ENCODE data around the gene MPHOSPH9.

MPHOSPH9 gene

GRCh38 chr12:123153906-123154305 is 79.0 kb downstream of the MPHOSPH9 start:
- TF ChIP-seq POLR2AphosphoS5 (IDR thresholded peaks at IDR 0.05; ENCODE audit: low read depth, low read length) (no peak), SIN3A (IDR thresholded peaks at IDR 0.05; ENCODE audit: borderline replicate concordance, insufficient read depth, low read length) (no peak), FOXP2 (optimal IDR thresholded peaks at IDR 0.05; ENCODE audit: borderline replicate concordance, extremely low read depth, extremely low read length, insufficient read depth) (no peak), TAF1 (IDR thresholded peaks at IDR 0.05; ENCODE audit: borderline replicate concordance, insufficient read depth, low read length) (no peak)
- TF ChIP-seq, protein P1, sequence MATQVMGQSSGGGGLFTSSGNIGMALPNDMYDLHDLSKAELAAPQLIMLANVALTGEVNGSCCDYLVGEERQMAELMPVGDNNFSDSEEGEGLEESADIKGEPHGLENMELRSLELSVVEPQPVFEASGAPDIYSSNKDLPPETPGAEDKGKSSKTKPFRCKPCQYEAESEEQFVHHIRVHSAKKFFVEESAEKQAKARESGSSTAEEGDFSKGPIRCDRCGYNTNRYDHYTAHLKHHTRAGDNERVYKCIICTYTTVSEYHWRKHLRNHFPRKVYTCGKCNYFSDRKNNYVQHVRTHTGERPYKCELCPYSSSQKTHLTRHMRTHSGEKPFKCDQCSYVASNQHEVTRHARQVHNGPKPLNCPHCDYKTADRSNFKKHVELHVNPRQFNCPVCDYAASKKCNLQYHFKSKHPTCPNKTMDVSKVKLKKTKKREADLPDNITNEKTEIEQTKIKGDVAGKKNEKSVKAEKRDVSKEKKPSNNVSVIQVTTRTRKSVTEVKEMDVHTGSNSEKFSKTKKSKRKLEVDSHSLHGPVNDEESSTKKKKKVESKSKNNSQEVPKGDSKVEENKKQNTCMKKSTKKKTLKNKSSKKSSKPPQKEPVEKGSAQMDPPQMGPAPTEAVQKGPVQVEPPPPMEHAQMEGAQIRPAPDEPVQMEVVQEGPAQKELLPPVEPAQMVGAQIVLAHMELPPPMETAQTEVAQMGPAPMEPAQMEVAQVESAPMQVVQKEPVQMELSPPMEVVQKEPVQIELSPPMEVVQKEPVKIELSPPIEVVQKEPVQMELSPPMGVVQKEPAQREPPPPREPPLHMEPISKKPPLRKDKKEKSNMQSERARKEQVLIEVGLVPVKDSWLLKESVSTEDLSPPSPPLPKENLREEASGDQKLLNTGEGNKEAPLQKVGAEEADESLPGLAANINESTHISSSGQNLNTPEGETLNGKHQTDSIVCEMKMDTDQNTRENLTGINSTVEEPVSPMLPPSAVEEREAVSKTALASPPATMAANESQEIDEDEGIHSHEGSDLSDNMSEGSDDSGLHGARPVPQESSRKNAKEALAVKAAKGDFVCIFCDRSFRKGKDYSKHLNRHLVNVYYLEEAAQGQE (IDR thresholded peaks at IDR 0.05; ENCODE audit: insufficient read depth in 1 of 2, low read depth in 2 of 2, low read length in 2 of 2): no peak

- no peak for TF ChIP-seq TAF1 (IDR thresholded peaks at IDR 0.05; ENCODE audit: borderline replicate concordance, insufficient read depth, low read length)
- no peak for TF ChIP-seq FOXP2 (optimal IDR thresholded peaks at IDR 0.05; ENCODE audit: borderline replicate concordance, extremely low read depth, extremely low read length, insufficient read depth)
- TF ChIP-seq, protein P1 (IDR thresholded peaks at IDR 0.05; ENCODE audit: insufficient read depth in 1 of 2, low read depth in 2 of 2, low read length in 2 of 2): no peak
- no peak for TF ChIP-seq POLR2AphosphoS5 (IDR thresholded peaks at IDR 0.05; ENCODE audit: low read depth, low read length)
- no peak for TF ChIP-seq SIN3A (IDR thresholded peaks at IDR 0.05; ENCODE audit: borderline replicate concordance, insufficient read depth, low read length)
Observed at GRCh38 chr12:123152833-123153232, 80.1 kb downstream of the MPHOSPH9 start.

DNA sequence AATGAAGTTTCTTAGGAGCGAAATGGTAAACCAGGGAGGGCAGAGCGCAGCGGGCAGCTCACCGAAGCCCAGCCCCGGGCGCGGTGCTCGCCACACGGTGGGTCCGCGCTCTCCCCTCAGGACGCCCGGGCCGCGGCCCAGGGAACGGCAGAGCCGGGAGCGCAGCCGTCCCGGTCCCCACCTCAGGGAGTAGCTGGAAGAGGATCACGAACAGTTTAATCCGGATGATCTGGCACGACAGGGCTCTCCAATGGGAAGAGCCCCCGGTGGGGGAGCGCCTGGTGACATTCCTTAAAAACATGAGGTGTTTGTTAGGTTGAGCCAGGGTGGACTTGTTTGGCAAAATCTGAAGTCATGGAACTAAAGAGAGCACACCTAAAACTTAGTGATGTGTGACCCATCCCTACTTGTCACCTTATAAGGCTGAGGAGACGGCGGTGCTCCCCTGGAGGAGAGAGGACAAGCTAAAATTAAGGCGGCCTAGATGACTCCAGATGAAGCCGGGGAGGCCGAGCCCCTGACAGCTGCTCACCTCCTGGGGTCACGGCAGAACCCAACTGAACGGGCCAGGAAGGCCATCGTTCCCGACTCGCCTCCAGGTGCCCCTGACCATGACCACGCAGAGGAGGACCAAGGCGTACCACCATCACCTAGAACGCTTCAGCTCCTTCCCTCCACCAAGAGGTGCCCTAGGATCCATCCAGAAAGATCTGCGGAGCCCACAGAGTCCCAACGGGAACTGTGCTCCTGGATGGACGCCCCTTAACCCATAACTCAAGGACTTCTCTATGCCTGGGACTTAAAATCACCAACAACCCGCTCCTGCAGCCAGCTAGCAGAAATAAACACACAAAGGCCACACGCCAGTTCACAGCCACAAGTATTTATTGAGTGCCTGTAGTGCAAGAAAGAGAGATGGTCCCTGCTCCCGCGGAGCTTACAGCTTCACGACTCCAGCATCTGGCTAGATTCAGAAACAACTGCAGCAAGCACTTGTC is 81.2 kb downstream of the MPHOSPH9 start:
- TF ChIP-seq POLR2AphosphoS5 (IDR thresholded peaks at IDR 0.05; ENCODE audit: low read depth, low read length): no peak; the same call in 1 of the 2 replicates
- no peak for TF ChIP-seq FOXP2 (optimal IDR thresholded peaks at IDR 0.05; ENCODE audit: borderline replicate concordance, extremely low read depth, extremely low read length, insufficient read depth)
- TF ChIP-seq TAF1 (IDR thresholded peaks at IDR 0.05; ENCODE audit: borderline replicate concordance, insufficient read depth, low read length): no peak
- TF ChIP-seq, protein P1 (IDR thresholded peaks at IDR 0.05; ENCODE audit: insufficient read depth in 1 of 2, low read depth in 2 of 2, low read length in 2 of 2): no peak
- no peak for TF ChIP-seq SIN3A (IDR thresholded peaks at IDR 0.05; ENCODE audit: borderline replicate concordance, insufficient read depth, low read length)

DNA sequence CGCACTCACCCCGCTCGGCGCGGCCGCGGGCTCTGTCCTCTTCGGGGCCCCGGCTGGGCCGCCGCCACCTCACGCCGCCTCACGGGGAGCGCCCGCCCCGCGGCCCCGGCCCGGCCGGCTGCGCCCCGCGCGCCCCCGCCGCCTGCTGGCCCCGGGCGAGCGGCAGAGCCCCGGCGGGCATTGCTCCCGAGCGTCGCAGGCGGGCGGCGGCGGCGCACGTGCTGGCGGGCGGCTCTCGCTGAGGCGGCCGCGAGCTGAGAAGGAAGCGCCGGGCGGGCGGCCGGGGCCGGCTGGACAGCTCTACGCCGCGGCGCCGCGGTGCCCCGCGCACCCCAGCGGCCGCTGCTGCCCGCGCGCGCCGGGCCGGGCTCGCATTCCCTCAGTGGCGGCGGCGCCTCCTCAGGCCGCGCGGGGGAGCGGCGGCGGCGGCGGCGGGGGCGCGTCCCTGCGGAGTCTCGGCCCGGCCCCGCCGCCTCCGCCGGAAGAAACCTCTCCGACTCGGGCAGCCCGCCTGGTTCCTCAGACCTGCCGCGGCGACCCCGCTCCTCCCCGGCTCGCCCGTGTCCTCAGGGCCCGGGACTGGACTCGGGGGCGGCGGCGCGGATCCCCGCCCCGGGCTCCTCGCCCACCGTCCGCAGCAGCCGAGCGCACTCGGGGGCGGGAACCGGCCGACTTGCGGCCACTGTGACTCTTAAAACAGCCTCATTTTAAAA is 82.0 kb downstream of the MPHOSPH9 start, which contains the start of gene PITPNM2:
Gene PITPNM2 (minus strand): TSS at position 347 of the 713 bp plus-strand sequence. CDS start 116,500 bp downstream, outside the sequence.
- TF ChIP-seq TAF1 (IDR thresholded peaks at IDR 0.05; ENCODE audit: borderline replicate concordance, insufficient read depth, low read length) (no peak), FOXP2 (optimal IDR thresholded peaks at IDR 0.05; ENCODE audit: borderline replicate concordance, extremely low read depth, extremely low read length, insufficient read depth) (no peak), POLR2AphosphoS5 (IDR thresholded peaks at IDR 0.05; ENCODE audit: low read depth, low read length) (peak; percentile 17; the same call in 1 of the 2 replicates), SIN3A (IDR thresholded peaks at IDR 0.05; ENCODE audit: borderline replicate concordance, insufficient read depth, low read length) (no peak)
- TF ChIP-seq, protein P1 (IDR thresholded peaks at IDR 0.05; ENCODE audit: insufficient read depth in 1 of 2, low read depth in 2 of 2, low read length in 2 of 2): no peak

All from PFSK-1 (cell line).